A549 (cell line): ENCODE measurements around the gene OR2T10. TPM values are rescaled to one million over a fixed set of nuclear protein-coding genes. Genes with fewer than 3 reads are reported as not detected.

Source experiments
- ATAC-seq, 2 experiments: fragments of 200-7000 bp in 1 of 2; fragments of >200 bp in 1 of 2; cut with Nextera tagmentation in 1 of 2; cut with Tn5 transposase in 1 of 2; 3 replicates each; pipeline versions ENCODE4 v1.8.0 to v1.9.1; 2018 to 2020; ENCODE audit warnings: mild to moderate bottlenecking in 1 of 2, moderate library complexity in 1 of 2
- CTCF ChIA-PET: fragments of 300-600 bp; sonication (Branson Sonifier 250); formaldehyde crosslinking; extraction: SDS; loops from one replicate; lab custom pipeline; 2021; ENCODE audit warnings: antibody characterized with exemption, inconsistent platforms; lab: Yijun Ruan, JAX
- POLR2A ChIA-PET: fragments of 350-600 bp; formaldehyde crosslinking; extraction: SDS; loops from one replicate; lab custom pipeline; 2021; ENCODE audit warnings: antibody characterized with exemption, inconsistent platforms; lab: Yijun Ruan, JAX
- DNase-seq, 2 experiments: peaks; one replicate each; pipeline versions ENCODE4 v3.0.0 to v3.0.0-alpha.2; 2011 to 2016; ENCODE audit warnings: low read depth in 1 of 2, low spot score in 1 of 2
- FAIRE-seq: peaks from 2 replicates; lab custom pipeline; 2011; peaks lifted over from hg19 to GRCh38; lab: Jason Lieb, UNC
- H3K27ac ChIP-seq, 2 experiments: fragments of >200 bp; sonication (Bioruptor Twin); formaldehyde crosslinking; 3 replicates each; pipeline ENCODE4 v1.5.1; 2016 to 2017
- H3K4me1 ChIP-seq: fragments of >200 bp; sonication (Bioruptor Twin); formaldehyde crosslinking; 3 replicates; pipeline ENCODE4 v1.6.1; 2016
- H3K4me2 ChIP-seq: fragments of >200 bp; sonication (Bioruptor Twin); formaldehyde crosslinking; 3 replicates; pipeline ENCODE4 v1.6.1; 2016
- H3K4me3 ChIP-seq: fragments of >200 bp; sonication (Bioruptor Twin); formaldehyde crosslinking; 3 replicates; pipeline ENCODE4 v1.5.1; 2016
- H3K9me3 ChIP-seq: fragments of >200 bp; sonication (Bioruptor Twin); formaldehyde crosslinking; 3 replicates; pipeline ENCODE4 v1.6.1; 2016
- CBX2 ChIP-seq: fragments of 200-600 bp; sonication (generic); IDR thresholded peaks from 2 replicates; pipeline ENCODE4 v1.6.1; 2016; ENCODE audit warnings: low read depth, mild to moderate bottlenecking, borderline replicate concordance
- CHD2 ChIP-seq: fragments of 150-350 bp; IDR thresholded peaks from 2 replicates; pipeline ENCODE4 v1.6.1; 2014; ENCODE audit warnings: low read length; ENCODE audit not compliant: partially characterized antibody
- CTCF ChIP-seq: fragments of >200 bp; sonication (Bioruptor Twin); formaldehyde crosslinking; IDR thresholded peaks from 3 replicates; pipeline ENCODE4 v1.5.1; 2016
- E2F6 ChIP-seq: IDR thresholded peaks from 2 replicates; pipeline ENCODE4 v1.6.1; 2012; ENCODE audit warnings: low read depth, borderline replicate concordance
- EHF ChIP-seq: fragments of 250-450 bp; sonication (Bioruptor Pico); IDR thresholded peaks from 2 replicates; pipeline ENCODE4 v1.5.0; 2020; ENCODE audit warnings: mild to moderate bottlenecking
- EHMT2 ChIP-seq: fragments of 200-600 bp; sonication (generic); IDR thresholded peaks from 2 replicates; pipeline ENCODE4 v1.6.1; 2016; ENCODE audit warnings: antibody characterized with exemption, low read depth, mild to moderate bottlenecking, moderate library complexity
- FOXS1 ChIP-seq: fragments of 250-450 bp; sonication (Bioruptor Pico); IDR thresholded peaks from 2 replicates; pipeline ENCODE4 v1.5.0; 2020; ENCODE audit warnings: mild to moderate bottlenecking, moderate library complexity
- HEYL ChIP-seq: fragments of 250-450 bp; sonication (Bioruptor Pico); IDR thresholded peaks from 2 replicates; pipeline ENCODE4 v1.8.0; 2021; ENCODE audit warnings: mild to moderate bottlenecking, moderate library complexity
- HOXB13 ChIP-seq: fragments of 250-450 bp; sonication (Bioruptor Pico); IDR thresholded peaks from 2 replicates; pipeline ENCODE4 v1.5.0; 2020; ENCODE audit warnings: low read depth, mild to moderate bottlenecking, moderate library complexity
- HOXB5 ChIP-seq: fragments of 250-450 bp; sonication (Bioruptor Pico); IDR thresholded peaks from 2 replicates; pipeline ENCODE4 v1.5.0; 2020; ENCODE audit warnings: mild to moderate bottlenecking, moderate library complexity
- KDM5A ChIP-seq: fragments of 200-600 bp; sonication (generic); IDR thresholded peaks from 2 replicates; pipeline ENCODE4 v1.6.1; 2016; ENCODE audit warnings: antibody characterized with exemption, mild to moderate bottlenecking
- MAFK ChIP-seq: fragments of 450-650 bp; IDR thresholded peaks from 2 replicates; pipeline ENCODE4 v1.6.1; 2014; ENCODE audit not compliant: partially characterized antibody
- MAZ ChIP-seq: fragments of 150-350 bp; IDR thresholded peaks from 2 replicates; pipeline ENCODE4 v1.6.1; 2014; ENCODE audit warnings: antibody characterized with exemption, low read depth, low read length, borderline replicate concordance
- NFE2L2 ChIP-seq: fragments of 150-350 bp; conservative IDR thresholded peaks from 2 replicates; pipeline ENCODE4 v1.6.1; 2014; ENCODE audit warnings: low read length
- NPAS2 ChIP-seq: fragments of 250-450 bp; sonication (Bioruptor Pico); IDR thresholded peaks from 2 replicates; pipeline ENCODE4 v1.8.0; 2022; ENCODE audit warnings: mild to moderate bottlenecking, moderate library complexity, borderline replicate concordance
- NR3C1 ChIP-seq: fragments of >200 bp; sonication (Bioruptor Twin); formaldehyde crosslinking; IDR thresholded peaks from 3 replicates; pipeline ENCODE4 v1.6.1; 2017
- PHF8 ChIP-seq: fragments of 200-600 bp; sonication (generic); IDR thresholded peaks from 2 replicates; pipeline ENCODE4 v1.6.1; 2016; ENCODE audit warnings: low read depth, mild to moderate bottlenecking, antibody characterized with exemption, moderate library complexity, borderline replicate concordance
- POLR2AphosphoS2 ChIP-seq: conservative IDR thresholded peaks from 2 replicates; pipeline ENCODE4 v1.6.1; 2012; ENCODE audit warnings: low read length, improper control_type of control experiment, inconsistent platforms
- RARB ChIP-seq: fragments of 250-450 bp; sonication (Bioruptor Pico); IDR thresholded peaks from 2 replicates; pipeline ENCODE4 v1.8.0; 2021; ENCODE audit warnings: mild to moderate bottlenecking, moderate library complexity
- SREBF2 ChIP-seq: fragments of 450-650 bp; IDR thresholded peaks from 2 replicates; pipeline ENCODE4 v1.6.1; 2014; ENCODE audit warnings: mild to moderate bottlenecking, moderate library complexity
- TFCP2L1 ChIP-seq: fragments of 250-450 bp; sonication (Bioruptor Pico); IDR thresholded peaks from 2 replicates; pipeline ENCODE4 v1.5.0; 2021; ENCODE audit warnings: mild to moderate bottlenecking
- ZC3H11A ChIP-seq: fragments of 450-650 bp; IDR thresholded peaks from 2 replicates; pipeline ENCODE4 v1.6.1; 2014; ENCODE audit warnings: antibody characterized with exemption, mild to moderate bottlenecking
- ZNF302 ChIP-seq: fragments of 250-450 bp; sonication (Bioruptor Pico); IDR thresholded peaks from 2 replicates; pipeline ENCODE4 v1.9.0; 2021; ENCODE audit warnings: inconsistent platforms, mild to moderate bottlenecking, moderate library complexity
- WGBS: methylation state at CpG from one replicate; pipeline ENCODE4 v1.1.6; 2017; ENCODE audit errors: missing lambda C conversion rate; 5-methylcytosine and 5-hydroxymethylcytosine counted together
- polyA plus RNA-seq, 4 experiments: library from polyadenylated mRNA; depleted of rRNA in 3 of 4; stranded (reverse); fragments of >200 nt; fragmentation: RNase III in 1 of 4; extraction: RNeasy Plus Mini Kit Qiagen cat#74134 plus additional on column Dnase treatment in 1 of 4; gene quantifications; 2 replicates in 3 of 4; 3 replicates in 1 of 4; pipeline ENCODE4 v1.2.3, GENCODE V29; 2011 to 2017
- TF ChIP-seq, protein P1 (sequence below): fragments of >200 bp; sonication (Bioruptor Twin); formaldehyde crosslinking; IDR thresholded peaks from 2 replicates; pipeline ENCODE4 v1.6.1; 2016
- TF ChIP-seq, protein P2 (sequence below): IDR thresholded peaks from 2 replicates; pipeline ENCODE4 v1.6.1; 2012

OR2T10 gene
- polyA plus RNA-seq, 2 of the 4 experiments (the other 2 are of a cell fraction) = not detected

GRCh38 chr1:248630551-248630950, 33.1 kb upstream of the OR2T10 start:
- no peak for DNase-seq
- POLR2A ChIA-PET = no interaction called here
- no peak for TF ChIP-seq KDM5A
- TF ChIP-seq, protein P1, sequence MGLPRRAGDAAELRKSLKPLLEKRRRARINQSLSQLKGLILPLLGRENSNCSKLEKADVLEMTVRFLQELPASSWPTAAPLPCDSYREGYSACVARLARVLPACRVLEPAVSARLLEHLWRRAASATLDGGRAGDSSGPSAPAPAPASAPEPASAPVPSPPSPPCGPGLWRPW = no peak
- TF ChIP-seq CTCF = no peak
- no peak for TF ChIP-seq MAFK
- no peak for TF ChIP-seq NPAS2 (CRISPR knock-in tag)
- TF ChIP-seq MAZ = no peak
- no peak for TF ChIP-seq NFE2L2
- TF ChIP-seq, protein P2, sequence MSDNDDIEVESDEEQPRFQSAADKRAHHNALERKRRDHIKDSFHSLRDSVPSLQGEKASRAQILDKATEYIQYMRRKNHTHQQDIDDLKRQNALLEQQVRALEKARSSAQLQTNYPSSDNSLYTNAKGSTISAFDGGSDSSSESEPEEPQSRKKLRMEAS = no peak
- no peak for TF ChIP-seq HEYL (CRISPR knock-in tag)
- TF ChIP-seq EHF (CRISPR knock-in tag) = no peak
- TF ChIP-seq SREBF2 = no peak
- TF ChIP-seq POLR2AphosphoS2 = no peak
- no peak for TF ChIP-seq HOXB5 (CRISPR knock-in tag)
- no peak for TF ChIP-seq E2F6
- TF ChIP-seq RARB = no peak
- TF ChIP-seq ZNF302 (CRISPR knock-in tag) = no peak
- TF ChIP-seq CHD2 = no peak
- no peak for TF ChIP-seq TFCP2L1 (CRISPR knock-in tag)
- no peak for TF ChIP-seq CBX2
- no peak for TF ChIP-seq FOXS1 (CRISPR knock-in tag)
- Histone ChIP-seq H3K27ac (no peak overlapping the region), H3K4me1 (no peaks in the 10 kb centered on the region), H3K4me2 (no peak overlapping the region), H3K9me3 (no peaks in the 10 kb centered on the region), H3K4me3 (no peak overlapping the region)
- WGBS = 5% methylated on average over 2 of the region's 2 CpGs
- CTCF ChIA-PET = interaction anchor here (0.8 kb wide), 1 partner anchor 174 kb away, joined by 4 read pairs; no protein-coding TSS in a partner anchor
- FAIRE-seq = no peak
- ATAC-seq = no peak

DNA sequence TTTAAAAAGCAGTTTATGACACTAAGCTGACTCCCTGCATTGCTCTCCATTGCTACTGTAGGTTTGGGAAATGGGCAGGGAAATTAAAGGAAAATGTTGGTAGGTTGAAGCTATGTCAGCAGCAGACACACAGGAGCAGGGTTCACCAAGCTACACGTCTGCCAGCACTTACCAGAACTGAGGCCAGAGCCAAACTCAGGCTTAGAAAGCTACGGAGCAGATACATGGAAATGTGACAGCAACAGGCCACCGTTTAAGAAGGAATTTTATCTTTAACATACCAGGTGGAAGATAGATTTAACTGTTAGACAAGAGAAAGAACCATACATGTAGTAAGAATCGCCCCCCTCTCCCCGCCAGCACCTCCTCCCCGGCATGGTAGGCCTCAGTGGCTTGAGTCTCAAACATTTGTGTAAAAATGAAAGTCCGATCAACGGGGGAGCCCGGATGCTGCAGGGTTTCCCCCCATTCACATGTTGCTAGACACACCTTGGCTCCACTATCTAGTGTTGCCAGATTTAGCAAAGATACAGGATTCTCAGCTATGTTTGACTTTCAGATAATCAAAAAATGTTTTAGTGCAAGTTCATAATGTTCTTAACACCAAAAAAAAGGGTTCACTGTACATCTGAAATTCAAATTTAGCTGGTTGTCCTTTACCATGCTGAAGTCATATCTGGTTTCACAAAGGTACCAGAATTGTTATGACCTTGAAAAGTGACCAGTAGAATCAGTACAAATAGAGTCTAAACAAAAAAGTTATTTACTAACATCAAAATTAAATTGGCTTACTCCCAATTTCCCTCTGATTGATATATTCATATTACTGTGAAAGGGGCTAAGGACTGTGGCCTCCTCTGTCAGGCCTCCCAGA, 30.7 kb upstream of the OR2T10 start:
- ATAC-seq (no peak), DNase-seq (no peak), FAIRE-seq (no peak)
- WGBS = 25% methylated on average over 9 of the region's 9 CpGs
- Histone ChIP-seq H3K4me3 (no peak overlapping the region), H3K4me1 (no peaks in the 10 kb centered on the region), H3K27ac (no peak overlapping the region), H3K9me3 (no peaks in the 10 kb centered on the region), H3K4me2 (no peak overlapping the region)
- TF ChIP-seq HOXB13 (CRISPR knock-in tag) (no peak), EHMT2 (no peak), CTCF (no peak), ZC3H11A (no peak), NR3C1 (no peak), PHF8 (no peak)
- ChIA-PET CTCF (no interaction called here), POLR2A (no interaction called here)
